NK-92 (cell line): ENCODE data around the gene UQCRQ.

Experiments
- DNase-seq: peaks from one replicate; lab custom pipeline; 2025; ENCODE audit not compliant: unreplicated experiment; lab: John Stamatoyannopoulos, UW

The UQCRQ gene

DNA sequence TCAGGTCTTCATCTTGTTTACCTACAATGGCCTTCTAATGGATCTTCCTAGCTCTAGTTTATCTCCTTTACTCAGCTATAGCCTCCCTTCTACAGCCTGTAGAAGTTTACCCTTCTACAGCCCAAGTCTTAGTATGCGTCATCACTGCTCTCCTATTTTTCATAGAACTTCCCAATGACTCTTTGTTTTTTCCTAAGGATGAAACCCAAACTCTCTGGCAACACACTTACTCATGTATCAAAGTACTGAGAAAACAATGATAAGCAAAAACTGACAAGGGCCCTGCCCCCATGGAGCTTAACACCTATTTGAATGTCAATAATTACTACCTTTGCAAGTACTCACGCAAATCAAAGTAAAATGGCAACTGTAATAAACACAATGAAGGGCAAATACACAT, 40.7 kb downstream of the UQCRQ start:
- DNase-seq = no peak

DNA sequence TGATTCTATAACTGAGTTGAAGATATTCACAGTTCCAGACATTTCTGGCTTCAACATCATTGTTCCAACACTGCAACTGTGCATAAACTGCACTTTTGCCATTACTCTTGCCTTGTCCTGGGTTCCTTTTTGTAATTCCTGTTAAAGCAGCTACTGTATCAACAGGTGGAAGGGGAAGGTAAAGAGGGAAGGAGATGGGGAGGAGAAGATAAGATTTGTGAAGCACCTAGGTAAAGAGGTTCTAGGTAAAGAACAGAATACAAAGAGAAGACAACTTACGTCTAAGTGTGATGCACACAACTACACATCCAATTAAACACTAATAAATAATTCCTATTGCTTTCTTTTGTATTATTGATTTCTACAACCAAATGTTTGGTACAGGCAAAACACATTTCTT, 43.3 kb downstream of the UQCRQ start:
- no peak for DNase-seq

GRCh38 chr5:132915681-132916080, 49.2 kb downstream of the UQCRQ start:
- DNase-seq = no peak

DNA sequence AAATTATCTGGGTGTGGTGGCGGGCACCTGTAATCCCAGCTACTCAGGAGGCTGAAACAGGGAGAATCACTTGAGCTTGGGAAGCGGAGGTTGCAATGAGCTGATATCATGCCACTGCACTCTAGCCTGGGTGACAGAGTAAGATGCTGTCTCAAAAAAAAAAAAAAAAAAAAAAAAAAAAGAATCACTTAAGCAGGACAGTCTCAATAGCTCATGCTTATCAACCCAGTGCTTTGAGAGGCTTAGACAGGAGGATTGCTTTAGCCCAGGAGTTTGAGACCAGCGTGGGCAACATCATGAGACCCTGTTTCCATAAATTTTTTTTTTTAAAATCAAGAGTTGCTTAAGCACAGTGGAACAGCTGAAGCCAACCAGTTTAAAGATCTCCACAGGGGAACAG, 49.6 kb downstream of the UQCRQ start:
- DNase-seq = no peak
